OCI-M1 (cell line): Measurements from ENCODE around the gene ATP6AP1.

Experiments
- DNase-seq: peaks from one replicate; lab custom pipeline; 2025; lab: John Stamatoyannopoulos, UW

ATP6AP1 gene

GRCh38 chrX:154448484-154448883, 20.0 kb downstream of the ATP6AP1 start:
- DNase-seq: no peak

- no peak for DNase-seq
Measured at GRCh38 chrX:154449618-154450017, 21.1 kb downstream of the ATP6AP1 start.

- DNase-seq: no peak
Measured at GRCh38 chrX:154450312-154450711, 21.8 kb downstream of the ATP6AP1 start.

- DNase-seq: no peak
Measured at GRCh38 chrX:154452823-154453222, 24.3 kb downstream of the ATP6AP1 start.

- peak; percentile 17 for DNase-seq
Measured at GRCh38 chrX:154457491-154458115, 29.1 kb downstream of the ATP6AP1 start.

GRCh38 chrX:154458116-154458953, 29.9 kb downstream of the ATP6AP1 start, which contains the start of gene PLXNA3:
Gene PLXNA3 (plus strand): TSS chrX:154458281. CDS start chrX:154460184, 1,903 bp downstream.
- DNase-seq: peak; percentile 44

GRCh38 chrX:154458954-154459778, 30.7 kb downstream of the ATP6AP1 start:
- peak; percentile 12 for DNase-seq

- DNase-seq: peak; percentile 47
Measured at GRCh38 chrX:154459832-154460231, 31.4 kb downstream of the ATP6AP1 start.

- DNase-seq: no peak
Measured at GRCh38 chrX:154460326-154460725, 31.8 kb downstream of the ATP6AP1 start.

GRCh38 chrX:154462396-154462795, 33.9 kb downstream of the ATP6AP1 start:
- DNase-seq: no peak

- no peak for DNase-seq
Measured at GRCh38 chrX:154463611-154464220, 35.2 kb downstream of the ATP6AP1 start.

GRCh38 chrX:154464806-154465365, 36.4 kb downstream of the ATP6AP1 start:
- no peak for DNase-seq

GRCh38 chrX:154465601-154466000, 37.1 kb downstream of the ATP6AP1 start:
- no peak for DNase-seq

GRCh38 chrX:154466036-154466435, 37.6 kb downstream of the ATP6AP1 start:
- no peak for DNase-seq

GRCh38 chrX:154466907-154467306, 38.4 kb downstream of the ATP6AP1 start:
- DNase-seq: no peak

- no peak for DNase-seq
Measured at GRCh38 chrX:154467556-154467955, 39.1 kb downstream of the ATP6AP1 start.

- DNase-seq: no peak
Measured at GRCh38 chrX:154468217-154468616, 39.7 kb downstream of the ATP6AP1 start.

GRCh38 chrX:154469114-154469513, 40.6 kb downstream of the ATP6AP1 start:
- no peak for DNase-seq

- DNase-seq: no peak
Measured at GRCh38 chrX:154469880-154470279, 41.4 kb downstream of the ATP6AP1 start.

- no peak for DNase-seq
Measured at GRCh38 chrX:154470434-154470833, 42.0 kb downstream of the ATP6AP1 start.

- no peak for DNase-seq
Measured at GRCh38 chrX:154470914-154471568, 42.6 kb downstream of the ATP6AP1 start.
